Measurements from ENCODE around the gene XYLT2.
"Not testable (repeated sequence)": the region's sequence is repeated elsewhere in the genome, so short reads cannot be mapped to it uniquely, and the experiment has no call there.

XYLT2 gene

DNA sequence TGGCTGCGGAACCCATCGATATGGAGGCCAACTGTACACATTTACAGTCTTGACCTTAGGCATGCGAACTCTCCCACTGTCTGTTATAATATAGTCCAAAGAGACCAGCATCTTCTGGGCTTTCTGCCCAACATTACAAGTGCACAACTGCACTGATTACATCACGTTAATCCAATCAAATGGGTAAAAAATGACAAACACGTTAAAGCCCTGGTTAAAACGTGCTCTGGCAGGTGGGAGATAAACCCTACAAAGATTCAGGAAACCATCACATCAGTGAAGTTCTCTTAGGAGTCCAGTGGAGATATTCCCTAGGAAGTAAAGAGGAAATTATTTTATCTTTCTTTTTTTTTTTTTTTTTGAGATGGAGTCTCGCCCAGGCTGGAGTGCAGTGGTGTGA lies 23.7 kb upstream of the XYLT2 start:
- no peak for DNase-seq

DNA sequence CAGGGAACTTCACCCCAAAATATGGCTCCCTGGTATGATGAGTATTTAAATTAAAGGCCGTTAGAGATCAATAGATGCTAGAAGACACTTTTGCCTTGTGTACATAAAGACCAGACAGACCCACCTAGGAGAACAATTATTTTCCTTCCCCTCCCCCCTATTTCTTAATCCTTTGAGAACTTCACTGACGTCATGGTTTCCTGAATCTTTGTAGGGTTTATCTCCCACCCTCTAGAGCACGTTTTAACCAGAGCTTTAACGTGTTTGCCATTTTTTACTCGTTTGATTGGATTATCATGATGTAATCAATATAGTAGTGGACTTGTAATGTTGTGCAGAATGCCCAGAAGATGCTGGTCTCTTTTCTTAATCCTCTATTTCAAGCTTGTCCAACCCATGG lies 22.9 kb upstream of the XYLT2 start:
- DNase-seq: no peak

DNA sequence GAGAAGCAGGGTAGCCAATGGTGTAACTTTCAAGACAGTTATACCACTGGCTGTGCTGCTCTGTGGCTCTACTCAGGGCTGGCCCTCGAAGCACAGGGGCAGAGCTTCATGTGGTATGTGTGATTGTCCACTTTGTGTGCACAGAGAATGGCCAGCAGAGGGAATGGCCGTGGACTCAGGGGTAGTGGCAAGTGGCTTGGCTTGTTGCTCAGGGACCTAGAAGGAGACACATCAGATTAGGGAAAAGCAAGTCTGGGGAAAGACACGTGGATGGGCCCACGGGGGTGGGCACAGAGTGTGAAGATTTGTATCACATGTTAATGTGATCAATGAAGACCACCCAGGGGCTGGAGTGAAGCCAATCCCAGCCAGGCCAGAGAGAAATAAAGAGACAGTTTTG lies 20.0 kb upstream of the XYLT2 start:
- no peak for DNase-seq

DNA sequence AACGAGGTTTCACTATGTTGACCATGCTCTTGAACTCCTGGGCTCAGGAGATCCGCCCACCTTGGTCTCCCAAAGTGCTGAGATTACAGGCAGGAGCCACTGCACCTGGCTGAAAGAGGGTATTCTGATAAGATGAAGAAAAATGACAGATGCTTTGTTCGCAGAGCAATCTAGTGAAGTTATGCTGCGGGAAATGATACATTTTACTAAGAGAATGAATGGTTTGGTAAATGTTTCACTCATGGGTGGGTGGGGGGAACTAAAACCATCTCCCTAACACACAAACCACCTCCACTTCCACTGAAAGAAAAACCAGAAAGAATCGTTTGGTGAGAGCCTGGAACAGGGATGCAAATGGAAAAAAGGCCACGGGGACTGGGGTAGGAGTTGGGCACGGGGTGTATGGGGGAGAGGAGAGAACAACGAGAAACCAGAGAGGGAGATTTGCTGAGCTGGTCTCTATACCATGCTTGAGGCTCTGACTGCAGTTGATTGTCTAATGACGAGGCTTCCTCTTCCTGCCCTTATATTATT lies 19.0 kb upstream of the XYLT2 start:
- no peak for DNase-seq

DNA sequence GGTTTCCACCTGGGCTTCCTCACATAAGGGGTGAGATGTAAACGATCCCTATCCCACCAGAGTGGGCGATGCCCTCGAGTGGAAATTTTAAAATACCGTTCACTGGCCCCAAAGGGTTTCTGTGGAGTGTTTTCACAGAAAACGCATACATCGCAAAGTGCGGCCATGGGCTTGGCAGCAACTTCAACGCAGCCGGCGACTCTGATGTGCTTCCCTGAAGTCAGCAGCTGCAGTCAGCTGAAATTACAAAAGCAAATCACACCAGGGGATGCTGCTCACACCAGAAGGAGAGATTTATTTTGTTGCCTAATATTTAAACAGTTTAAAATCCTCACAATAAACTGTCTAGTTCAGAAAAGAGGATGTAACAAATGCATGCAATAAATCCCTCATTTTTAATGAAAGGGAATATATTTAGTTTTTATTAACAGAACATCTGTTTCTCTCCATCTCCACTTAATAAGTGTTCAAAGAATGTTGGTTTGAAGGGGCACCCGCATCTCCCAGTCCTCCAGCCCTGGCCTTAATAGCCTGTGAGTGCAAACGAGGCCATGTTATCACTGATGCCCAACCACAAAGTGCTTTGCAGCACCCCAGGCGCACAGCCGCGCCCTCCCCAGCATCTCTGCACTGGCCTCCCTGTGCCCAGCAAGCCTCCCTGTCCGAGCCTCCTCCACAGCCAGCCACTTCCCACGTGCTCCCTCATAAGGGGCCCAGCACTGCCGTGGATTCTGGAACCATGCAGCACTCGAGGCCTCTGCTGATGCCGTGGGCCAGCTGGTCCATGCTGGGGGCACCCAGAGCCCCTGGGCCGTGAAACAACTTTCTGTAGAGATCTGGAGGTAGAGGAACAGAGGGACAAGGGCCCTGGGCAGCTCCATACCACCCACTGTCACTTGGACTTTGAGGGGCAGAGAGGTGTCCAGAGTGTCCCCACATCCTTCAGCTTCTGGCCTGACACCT lies 17.3 kb upstream of the XYLT2 start:
- DNase-seq: no peak

DNA sequence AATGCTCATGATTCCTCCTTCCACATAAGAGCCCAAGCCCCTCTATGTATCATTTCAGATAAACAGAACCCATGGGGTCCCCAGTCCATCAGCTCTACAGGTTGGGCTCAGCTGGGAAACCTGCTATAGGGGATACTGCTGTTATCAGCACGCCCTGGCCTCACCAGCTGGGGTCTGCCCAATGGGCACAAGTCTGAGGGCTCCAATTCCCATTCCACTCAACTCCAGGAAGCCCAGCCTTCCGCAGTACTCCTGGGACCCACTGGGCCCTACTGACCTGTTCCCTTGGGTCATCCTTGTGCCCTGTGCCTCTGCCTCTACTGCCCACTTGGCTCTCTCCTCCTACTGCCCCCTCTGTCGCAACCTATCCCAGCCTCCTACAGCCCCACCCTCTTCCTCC lies 16.2 kb upstream of the XYLT2 start:
- no peak for DNase-seq

DNA sequence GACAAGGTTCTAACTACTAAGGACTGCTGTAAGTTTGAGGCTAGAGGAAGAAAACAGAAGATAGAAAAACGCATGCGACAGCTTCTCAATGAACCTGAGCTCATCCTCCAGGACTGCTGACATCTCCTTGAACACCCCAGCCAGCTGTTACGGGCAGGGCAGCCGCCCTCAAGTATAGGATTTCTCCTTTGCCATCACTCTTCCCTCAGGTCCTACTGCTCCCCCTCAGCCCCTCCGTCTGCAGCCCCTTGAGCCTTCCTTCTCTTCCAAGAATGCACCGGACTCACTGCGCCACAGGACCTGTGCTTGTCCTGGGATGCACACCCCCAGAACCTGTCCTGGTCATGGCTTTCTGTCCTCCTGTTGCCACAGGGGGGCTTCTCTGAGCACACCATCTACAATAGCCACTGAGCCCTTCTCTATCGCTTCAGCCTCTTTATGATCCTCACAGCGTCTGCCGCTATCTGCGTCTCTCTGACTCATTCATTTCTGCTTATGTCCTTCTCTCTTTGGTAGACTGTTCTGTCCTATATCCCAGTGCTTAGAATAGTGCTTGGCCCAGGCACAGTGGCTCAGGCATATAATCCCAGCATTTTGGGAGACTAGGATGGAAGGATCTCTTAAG lies 15.7 kb upstream of the XYLT2 start:
- no peak for DNase-seq

DNA sequence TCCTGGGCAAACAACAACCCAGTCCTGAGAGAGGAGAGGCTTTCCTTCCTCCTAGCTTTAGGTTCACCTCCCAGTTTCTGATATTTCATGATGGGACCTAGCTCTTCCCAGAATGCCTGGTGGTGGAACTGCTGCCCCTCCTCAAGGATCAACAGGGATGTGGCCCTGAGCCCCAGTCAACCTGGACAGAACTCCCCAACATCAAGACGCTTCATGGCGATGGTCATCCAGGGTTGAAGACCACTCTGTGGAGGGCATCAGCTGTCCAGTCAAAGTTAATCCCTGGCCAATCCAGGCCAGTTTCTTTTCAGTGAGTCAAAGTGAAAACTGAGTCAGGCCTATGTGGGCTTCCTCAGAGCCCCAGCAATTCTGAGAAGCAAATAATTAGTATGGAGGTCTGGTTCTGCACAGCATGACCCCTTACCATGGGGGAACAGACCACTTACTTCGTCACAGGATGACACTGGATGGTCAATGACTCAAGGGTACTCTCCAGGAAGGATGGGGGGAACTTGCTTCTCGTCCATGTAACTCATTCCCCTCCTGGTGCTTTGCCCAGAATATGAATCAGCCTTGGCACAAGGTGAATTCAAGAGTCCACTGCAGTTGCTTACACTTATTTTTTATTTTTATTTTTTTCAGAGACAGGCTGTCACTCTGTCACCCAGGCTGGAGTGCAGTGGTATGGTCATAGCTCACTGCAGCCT lies 14.7 kb upstream of the XYLT2 start:
- no peak for DNase-seq

DNA sequence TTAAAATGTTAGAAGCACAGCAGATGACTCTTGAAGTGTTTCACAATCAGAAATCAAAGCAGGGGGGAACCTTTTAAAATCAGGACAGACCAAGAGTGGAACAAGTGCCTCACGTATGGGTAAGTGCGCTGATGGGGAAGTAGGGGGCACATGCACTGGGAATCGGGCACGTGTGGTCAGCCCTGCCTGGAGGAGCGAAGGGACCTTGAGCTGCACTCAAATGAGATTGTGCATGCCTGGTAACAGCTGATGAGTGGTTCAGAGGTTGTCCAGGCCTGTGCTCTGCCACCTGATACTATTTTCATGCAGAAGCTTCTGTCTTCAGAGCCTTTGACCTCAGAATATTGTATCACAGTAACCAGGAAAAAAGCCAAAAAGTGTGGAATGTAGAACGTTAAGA lies 13.7 kb upstream of the XYLT2 start:
- no peak for DNase-seq

DNA sequence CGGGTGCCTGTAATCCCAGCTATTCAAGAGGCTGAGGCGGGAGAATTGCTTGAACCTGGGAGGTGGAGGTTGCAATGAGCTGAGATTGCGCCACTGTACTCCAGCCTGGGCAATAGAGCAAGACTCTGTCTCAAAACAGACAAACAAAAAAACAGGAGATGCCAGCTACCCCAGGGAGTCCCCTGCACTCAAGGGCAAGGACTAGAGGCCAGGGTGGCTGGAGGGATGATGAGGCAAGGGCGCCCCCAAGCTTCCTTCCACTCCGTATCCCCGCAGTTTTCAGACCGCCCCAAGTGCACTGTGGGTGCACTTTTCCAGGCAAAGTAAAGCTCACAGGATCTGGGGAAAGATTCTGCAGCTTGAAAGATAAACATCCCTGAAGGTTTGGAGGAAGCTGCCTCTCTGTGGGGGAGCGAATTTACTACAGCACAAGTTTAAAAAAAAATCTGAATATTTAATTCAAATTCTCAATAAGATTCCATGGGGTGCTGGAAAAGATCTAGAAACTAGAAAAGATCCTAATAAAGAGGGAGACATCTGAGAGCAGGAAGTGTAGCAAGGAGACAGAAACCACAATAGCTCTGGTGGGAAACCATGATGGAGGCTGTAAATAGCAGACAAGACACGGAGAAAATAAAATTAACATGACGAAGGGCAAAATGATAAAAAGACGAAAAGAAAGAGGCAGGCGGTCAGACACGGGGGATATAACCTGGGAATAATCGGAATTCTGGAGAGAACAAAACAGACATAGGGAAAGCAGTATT lies 12.5 kb upstream of the XYLT2 start:
- DNase-seq: not testable (repeated sequence)

DNA sequence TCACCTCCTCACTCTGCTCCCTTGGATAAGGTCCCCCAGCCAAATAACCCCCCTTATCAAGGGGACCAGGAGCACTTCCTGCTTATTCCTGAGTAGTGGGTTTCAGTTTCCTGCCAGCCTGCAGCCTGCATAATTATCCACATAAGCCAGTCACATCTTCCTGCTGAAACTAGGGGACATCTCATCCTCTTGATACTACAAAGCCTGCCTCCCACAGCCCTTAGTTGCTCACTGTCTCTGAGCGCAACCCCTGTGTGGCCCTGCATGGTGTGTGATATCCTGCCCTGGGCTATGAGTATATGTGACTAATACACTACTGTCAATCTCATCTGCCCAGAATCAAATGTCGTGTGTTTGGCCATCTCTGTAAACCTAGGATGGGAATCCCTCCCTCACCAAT lies 8.0 kb upstream of the XYLT2 start:
- no peak for DNase-seq

DNA sequence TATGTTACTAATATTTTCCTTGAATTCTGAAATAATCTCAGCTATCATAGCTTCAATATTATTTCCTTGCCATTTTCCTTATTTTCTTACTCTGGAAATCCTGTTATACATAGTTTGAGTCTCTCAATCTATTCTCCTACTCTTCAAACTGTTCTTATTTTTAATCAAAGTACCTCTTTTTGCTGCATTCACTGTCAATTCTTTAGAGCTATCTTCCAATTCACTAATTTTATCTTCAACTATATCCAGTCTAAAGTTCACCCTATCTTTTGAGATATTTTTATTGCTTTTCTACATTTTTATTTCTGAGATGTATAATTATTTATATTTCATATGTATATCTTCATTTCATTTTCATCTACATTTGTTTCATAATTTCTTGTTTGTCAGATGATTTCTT lies 7.3 kb upstream of the XYLT2 start:
- DNase-seq: no peak

DNA sequence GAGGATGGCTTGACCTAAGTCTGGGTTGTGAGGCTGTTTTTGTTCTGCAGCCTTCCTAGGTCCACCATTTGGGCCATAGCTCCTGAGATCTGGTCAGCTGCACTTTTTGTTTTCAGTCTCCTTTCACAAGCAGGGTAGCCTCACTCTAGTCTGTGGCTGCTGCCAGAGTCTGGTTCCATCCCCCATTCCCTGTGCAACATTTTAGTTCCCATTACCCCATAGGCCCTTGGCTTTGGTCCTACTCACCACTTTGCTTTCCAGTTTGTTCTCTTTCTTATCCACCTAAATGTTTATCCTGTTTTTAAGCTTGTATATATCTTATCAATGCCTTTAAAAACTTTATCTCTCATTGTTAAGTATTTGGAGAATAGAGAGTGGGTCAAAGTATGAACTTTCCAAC lies 6.5 kb upstream of the XYLT2 start:
- no peak for DNase-seq

DNA sequence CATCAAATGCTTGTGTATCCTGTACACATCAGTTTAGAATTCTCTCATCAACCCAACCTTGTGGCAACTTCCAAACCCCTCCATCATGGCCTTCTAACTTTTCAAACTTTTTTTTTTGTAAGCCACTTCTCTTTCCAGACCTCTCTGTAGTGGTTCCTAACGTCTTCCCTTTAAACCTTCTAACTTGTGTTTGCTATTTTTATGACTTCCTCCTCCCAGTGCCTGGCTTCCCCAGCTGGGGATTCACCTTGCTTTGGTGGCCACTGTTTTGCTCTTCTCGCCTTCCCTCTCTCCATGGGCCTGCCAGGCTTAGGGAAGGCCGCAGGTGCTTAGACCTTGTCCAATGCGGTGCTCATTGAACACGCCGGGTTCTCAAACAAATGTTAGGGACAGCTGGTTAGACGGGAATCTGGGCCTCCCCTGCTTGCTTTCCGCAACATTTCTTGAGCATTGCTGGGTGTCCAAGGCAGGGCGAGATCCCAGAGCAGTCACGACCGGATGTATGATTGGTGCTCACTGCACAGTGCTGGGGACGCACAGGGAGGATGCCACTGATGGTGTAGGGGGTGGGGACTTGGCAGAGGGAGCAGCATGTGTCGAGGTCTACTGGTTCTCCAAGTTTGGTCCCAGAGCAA lies 1.1 kb upstream of the XYLT2 start:
- DNase-seq: no peak

DNA sequence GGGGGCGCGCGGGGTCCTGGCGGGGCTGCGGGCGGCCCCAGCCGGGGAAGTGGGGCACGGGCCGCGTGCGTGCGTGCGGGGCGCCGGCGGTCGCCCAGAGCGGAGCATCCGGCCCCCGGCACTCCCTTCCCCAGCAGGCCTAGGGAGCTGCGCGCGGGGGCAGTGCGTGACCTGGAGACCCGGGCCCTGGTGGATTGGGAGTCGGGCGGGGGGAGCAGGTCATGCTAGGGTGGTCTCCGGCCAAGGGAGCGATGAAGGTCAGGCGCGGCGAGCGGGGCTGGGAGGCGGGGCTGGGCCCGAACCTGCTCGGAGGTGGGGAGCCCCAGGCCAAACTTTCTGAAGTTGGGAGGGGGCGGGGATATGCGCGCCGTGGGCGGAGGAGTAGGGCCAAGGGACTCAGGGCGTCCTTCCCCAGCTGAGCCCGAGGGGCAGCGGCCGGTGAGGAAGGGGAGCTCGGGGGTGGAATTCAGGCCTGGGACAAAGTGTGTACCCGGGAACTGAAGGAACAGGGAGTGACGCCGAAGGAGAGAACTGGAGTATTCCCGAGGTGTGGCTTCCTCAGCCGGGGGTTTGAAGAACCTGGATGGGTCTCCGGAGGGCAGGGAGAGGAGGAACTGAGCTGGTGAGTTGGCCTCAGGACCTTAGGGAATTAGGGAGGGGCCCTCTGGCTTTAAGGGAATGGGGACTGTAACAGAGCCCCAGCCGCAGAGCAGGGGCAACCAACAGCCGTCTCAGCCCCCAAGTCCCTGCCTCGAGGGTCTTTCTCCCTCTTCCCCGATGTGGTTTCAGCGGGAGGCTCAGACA lies 589 bp downstream of the XYLT2 start:
- DNase-seq: no peak

DNA sequence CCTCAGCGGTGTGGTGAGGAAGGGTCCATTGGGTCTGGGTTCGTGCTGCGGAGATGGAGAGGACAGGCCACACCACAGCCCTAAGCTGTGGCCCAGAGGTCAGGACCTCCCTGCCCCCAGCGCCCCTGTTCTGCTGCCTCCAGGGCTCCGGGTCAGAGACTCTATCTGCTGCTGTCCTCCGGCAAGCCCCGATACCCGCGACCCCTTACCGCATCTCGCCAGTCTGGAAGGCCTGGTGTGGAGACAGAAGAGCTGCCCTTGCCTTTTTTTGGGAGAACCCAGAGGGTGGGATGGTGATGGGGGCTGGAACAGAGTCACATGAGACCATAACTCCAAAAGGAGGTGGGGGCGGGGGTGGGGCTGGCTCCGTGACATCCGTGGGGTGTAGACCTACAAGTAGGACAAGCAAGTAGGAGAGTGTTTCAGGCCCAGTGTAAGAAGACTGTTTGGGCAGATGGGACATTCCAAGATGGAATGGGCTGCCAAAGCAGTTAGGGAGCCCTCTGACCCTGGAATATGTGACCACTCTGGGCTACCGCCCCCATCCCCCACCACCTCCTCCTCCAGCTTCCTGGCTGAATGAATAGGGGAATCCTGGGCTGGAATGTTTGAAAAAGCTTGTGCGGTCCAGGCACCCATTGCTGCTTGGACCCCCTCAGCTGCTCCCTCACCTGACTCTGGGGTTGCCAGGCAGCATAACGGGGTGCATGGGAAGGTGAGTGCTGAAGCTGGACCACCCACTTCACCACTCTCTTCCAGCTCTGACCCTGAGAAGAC lies 1.4 kb downstream of the XYLT2 start:
- no peak for DNase-seq

DNA sequence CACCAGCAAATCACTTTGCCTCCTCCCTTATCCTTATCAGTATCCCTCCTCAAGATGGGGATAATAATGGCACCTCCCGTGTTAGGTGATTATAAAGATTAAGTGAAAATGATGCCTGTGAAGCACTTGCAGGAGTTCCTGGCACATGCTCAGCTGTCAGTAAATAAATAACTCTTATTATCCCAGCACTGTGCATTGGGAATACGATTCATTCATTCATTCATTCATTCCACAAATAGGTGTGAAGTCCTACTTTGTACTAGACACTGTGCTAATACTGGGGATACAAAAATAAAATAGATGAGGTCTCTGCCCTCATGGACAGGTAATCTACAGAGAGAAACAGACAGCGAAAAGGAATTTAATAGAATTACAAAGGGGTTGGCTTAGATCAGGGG lies 2.0 kb downstream of the XYLT2 start:
- DNase-seq: no peak

DNA sequence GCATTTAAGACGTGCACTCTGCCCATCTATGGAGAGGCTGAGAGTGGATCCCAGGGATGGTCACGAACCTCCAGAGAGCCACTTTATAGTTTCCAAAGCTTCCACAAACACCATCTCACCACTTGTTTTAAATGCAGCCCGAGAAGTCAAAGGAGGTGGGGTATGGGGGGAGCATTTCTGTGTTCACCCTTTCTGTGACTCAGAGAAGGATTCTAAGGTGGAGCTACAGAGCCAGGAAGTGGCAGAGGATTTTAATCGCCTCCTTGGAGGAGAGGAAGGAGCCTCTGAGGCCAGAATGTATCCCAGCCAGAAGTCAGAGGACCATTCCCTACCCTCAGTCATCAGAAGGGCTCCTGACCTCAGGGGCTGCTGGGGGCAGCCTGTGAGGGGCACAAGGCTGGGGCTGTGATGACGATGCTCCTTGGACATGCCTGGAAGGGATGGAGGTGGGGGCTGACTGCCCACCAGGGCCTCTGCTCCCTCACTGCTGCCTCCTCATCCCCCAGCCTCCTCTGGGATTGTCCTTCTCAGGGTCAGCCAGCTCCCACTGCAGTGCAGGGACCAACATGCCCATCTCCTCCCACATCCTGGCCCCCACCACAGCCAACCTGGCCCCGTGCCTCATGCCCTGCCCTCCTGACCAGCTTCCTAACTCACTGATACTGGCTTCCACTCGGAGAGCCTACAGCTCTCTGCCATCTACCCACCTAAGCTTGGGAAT lies 2.8 kb downstream of the XYLT2 start:
- no peak for DNase-seq

DNA sequence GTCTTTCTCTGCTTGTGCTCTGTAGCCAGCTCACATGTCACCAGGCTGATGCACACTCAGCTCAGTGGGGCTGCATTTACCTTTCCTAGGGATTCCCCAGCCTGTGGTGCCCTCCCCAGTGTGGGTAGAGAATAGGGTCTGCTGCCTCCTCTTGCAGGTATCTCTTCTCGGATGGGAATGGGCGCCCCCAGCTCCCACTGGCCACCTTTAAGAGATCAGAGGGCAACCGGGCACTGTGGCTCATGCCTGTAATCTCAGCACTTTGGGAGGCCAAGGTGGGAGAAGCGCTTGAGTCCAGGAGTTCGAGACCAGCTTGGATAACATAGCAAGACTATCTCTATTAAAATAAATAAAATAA lies 3.3 kb downstream of the XYLT2 start:
- DNase-seq: no peak

DNA sequence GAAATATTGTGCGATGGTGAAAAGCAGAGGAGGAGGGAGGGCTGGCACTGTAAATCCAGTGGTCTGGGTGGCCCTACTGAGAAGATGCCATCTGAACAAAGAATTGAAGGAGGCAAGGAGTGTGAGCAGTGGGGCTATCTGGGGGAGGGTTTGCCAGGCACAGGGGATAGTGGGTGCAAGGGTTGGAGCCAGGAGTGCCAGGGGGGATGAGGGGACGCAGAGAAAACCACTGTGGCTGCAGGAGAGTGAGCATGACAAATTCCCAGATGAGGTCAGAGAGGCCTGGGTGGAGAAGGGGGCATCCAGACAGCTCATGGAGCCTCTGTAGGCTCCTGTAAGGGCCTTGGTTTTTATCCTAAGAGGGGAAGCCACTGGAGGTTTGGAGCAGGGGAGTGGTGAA lies 4.8 kb downstream of the XYLT2 start:
- DNase-seq: no peak

All from KG1 (cell line).